HG03175 (cell line): ENCODE results near the gene USP6NL.
"Not testable (repeated sequence)": the region's sequence is repeated elsewhere in the genome, so short reads cannot be mapped to it uniquely, and the experiment has no call there.

Experiments
- ATAC-seq: cut with Tn5 transposase; IDR thresholded peaks from one replicate; pipeline ENCODE4 v1.9.1; 2021; ENCODE audit warnings: mild to moderate bottlenecking, moderate library complexity; ENCODE audit not compliant: unreplicated experiment

USP6NL gene

DNA sequence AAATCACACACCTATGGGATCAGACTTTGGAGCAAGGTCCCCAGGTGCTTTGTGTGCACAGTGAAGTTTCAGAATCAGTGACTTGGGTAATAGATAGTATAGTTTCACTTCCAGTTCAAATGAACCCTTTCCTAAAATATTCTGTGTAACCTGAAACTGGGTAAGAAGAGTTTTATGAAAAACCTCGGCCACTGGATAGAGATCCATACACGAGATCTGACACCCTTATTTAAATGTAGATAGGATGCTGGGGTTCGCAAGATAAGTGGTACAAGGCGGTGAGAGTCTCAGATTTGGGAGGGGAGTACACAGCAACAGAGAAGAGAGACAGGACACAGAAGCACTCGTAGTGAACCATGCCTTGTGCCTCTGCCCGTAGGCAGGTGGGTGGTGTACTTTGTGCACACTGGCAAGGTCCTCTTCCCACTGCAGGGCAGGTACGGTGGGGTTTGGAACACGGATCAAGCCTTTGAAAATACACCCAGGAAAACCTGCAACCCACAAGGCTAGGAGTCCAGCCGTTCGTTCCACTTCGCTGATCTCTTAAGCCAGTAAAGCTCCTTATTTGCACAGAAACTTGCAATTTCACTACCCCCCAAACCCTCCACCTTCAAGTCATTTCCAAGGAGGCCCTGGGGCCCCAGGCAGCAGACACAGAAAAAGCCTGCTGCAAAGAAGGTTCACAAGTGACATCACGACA is 162.8 kb downstream of the USP6NL start:
- ATAC-seq: peak; percentile 88

DNA sequence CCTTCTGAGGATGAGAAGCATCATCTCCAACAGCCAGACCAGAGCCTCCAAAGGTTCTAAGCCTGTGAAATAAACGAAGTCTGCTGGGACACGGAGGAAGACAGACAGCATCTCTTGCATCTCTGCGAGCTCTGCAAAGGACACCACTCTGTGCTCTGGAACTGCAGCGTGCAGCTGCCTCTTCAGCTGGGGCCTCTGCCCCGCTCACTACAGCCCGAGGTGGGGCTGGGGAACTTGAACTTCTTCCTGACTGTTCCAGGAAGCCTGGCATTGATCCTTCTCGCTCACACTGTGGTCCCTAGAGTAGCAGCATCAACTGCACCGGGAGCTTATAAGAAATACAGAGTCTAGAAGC is 163.3 kb downstream of the USP6NL start:
- peak; percentile 64 for ATAC-seq

DNA sequence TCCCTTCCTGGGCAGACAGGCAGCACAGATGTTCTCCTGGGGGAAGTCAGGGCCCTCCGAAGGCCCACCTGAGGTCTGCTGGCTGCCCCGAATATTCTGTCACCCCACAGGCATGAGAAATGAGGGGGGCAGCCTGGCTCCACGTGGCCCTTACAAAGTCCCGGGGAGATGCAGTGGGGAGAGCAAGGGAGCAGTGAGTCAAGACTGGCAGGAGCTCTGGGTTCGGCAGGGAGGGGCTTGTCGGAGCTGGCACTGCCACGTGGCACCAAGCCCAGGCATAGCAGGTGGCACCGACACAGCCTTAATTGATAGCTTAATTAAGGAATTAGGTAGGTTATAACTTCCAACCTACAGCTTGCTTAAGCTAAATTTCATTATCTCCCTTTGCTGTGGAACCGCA is 163.9 kb downstream of the USP6NL start:
- no peak for ATAC-seq

DNA sequence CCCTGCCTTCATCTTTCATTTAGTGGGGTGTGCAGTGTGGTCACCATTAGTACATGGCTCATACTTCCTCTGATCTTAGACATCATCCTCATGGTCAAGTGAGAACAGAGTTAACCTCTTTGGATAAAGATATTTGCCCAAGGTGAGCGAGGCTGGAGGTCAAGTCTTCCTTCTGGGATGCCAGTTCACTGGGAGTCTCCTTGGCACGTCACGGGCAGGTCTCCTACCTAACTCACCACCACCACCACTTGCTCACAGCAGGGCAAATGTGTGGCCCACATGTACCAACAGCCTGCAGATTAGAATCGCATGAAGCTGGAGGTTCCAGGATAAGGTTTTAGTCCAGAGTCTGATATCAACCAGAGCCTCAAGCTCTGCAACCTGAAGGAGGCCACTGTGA is 164.6 kb downstream of the USP6NL start:
- no peak for ATAC-seq

DNA sequence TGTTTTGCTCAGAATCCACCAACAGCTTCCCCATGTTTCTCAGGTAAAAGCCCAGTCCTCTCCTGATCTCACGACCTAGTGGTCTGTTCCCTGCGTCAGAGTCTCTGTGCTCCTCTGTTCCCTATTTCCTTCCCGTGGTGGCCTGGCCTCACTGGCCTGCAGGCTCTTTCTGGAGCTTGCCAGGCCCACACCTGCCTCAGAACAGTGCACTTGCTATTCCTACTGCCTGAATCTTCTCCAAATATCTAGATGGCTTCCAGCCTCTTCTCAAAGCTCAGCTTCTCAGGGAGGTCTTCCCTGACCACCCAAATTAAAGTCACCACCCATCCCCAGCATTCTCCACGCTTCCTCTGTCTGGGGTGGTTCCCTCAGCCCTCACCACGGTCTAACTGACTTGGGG is 165.3 kb downstream of the USP6NL start:
- ATAC-seq: no peak

DNA sequence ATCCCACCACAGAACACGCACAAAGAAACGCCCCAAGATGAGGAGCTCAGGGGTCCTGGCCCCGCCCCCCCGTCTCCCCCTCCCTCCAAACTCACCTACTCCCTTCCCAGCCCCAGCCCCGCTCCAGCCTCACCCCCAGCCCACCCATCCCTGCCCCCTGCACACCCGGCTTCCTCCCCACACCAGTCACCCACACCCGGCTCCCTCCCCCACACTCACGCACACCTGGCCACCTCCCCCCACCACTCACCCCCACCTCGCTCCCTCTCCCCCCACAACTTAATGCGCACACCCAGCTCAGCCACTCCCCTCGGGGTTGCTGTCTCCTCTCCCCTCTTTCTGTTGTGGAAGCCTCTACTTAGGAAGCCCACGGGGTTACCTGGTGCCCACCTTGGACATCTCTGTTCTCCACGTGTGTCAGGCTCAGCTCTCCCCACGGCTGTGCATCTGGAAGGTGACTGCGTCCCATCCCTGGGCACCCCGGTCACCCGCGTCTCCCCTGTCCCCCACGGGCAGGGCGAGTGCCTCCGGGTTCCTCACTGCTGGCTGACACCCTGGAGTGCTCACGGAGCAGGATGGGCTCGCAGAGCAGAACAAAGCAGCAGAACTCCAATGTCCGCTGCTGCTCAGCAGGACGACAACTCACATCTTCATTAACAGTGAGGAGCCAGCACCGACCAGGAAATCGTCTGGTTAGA is 166.8 kb downstream of the USP6NL start:
- no peak for ATAC-seq

DNA sequence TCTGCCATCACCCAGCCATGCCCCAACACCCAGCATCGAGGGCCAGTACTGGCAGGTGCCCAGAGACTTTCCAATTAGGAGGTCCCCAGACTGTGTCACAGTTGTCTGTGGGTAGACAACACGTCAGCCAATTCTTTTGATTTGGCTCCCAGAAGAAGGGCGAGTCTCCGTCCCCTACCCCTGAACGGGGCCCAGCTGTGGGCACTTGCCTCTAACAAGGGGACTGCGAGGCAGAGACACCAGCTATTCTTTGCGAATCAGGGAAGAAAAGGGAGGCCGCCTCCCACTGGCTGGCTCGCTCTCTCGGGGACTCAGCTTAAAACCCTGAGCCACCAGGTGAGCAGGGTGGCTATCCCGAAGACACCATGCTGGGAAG is 167.3 kb downstream of the USP6NL start:
- no peak for ATAC-seq

DNA sequence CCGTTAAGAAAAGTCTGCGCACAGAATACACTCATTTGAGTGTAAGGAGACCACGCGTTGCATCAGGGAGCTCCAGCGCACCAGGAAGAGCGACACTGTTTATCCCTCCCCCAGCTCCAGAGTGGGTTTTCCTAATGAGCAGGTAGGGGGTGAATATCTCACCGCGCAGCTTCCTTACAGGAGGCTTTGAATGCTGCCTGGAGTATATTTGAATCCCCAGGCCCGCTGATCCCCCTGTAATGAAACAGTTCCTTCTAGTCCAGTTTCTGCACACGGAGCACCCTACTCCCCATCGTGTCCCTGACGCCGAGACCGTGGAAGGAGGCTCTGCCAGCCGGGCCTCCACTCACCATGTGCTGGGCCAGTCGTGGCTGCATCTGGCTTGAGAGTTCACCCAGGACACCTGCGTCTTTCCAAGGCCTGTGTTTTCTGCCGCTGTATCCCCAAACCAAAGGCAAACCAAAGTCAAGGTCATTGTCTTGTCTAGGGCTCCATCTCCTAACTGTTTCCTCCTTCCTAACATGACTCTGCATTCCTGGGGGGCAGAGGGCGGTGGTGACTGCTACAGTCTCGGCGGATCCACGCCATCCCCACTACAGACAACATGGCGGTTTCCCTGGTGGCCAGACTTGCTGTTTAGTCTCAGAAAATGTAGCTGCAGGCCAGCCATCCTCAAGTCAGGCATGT is 167.8 kb downstream of the USP6NL start:
- ATAC-seq: no peak

DNA sequence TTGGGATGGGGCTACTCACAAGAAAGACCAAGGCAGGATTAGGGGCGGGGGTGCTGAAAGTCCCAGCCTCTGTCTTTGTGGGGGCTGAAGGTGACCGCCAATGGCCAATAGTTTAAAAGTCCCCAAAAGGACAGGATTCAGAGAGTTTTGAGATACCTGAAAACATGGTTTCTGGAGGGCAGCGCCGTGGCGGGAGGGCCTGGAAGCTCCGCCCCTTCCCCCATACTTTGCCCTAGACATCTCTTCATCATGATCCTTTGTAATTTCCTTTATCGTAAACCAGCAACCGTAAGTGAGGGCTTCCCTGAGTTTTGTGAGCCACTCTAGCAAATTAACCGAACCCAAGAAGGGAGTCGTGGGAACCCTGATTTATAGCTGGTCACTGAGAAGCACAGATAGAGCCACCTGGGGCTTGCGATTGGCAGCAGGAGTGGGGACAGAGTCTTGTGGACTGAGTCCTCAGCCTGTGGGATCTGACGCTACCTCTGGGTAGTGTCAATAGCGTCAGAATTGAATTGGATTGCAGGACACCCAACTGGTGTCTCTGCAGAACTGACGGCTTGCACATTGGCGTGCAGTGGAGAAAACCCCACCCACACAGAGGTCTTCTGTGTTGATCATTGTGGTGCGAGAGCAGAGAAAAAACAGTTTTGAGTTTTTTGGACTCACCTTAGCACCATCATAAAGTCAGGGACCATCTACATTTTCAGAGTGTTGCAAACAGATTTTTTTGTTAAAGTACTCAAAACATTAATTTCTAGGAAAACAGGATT is 169.3 kb downstream of the USP6NL start:
- ATAC-seq: no peak

DNA sequence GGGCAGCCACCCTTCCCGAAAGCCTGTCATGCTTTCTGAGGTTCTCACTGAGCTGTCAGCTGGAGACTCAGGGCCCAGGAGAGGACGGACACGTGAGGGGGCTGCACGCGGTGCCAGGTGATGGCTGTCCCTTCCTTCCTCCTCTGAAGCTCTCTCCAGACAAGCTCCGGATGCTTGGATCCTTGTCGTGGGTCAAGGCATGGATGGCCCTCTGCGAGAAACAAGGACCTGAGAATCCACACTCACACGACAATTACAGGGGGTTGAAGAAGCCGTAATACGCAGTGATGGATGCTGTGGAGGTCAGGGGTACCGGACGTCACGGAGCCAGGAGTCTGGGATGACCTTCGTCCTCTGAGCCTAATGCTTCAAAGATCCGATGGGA is 170.3 kb downstream of the USP6NL start:
- ATAC-seq: no peak

DNA sequence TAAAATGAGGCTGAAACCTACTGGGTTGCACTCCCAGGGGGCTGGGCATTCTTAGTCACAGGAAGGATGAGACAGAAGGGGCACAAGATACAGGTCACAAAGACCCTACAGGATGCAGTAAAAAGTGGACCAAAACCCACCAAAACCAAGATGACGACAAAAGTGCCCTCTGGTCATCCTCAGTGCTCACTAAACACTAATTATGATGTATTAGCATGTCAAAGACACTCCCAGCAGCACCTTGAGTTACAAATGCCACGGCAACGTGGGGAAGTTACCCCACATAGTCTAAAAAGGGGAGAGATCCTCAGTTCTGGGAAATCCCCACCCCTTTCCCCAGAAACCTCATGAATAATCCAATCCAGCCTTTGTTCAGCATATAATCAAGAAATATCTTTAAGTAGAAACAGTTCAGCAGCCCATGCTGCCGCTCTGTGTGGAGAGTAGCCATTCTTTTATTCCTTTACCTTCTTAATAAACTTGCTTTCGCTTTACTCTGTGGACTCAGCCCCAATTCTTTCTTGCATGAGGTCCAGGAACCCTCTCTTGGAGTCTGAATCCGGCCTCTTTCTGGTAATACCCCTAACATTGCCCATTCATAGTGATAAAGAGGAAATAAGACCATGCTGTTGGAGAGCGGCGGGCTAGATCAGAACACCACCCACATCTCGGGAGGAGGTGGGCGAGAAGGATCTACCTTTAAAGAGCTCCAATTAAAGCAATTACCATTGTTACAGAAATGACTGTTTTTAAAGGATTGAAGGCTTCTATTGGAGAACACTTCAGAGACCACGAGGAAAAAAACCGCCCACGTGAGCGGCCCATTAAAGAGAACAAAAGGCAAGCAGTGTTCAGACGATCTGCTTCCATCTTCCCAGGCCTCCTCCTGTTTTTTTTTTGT is 170.9 kb downstream of the USP6NL start:
- no peak for ATAC-seq

DNA sequence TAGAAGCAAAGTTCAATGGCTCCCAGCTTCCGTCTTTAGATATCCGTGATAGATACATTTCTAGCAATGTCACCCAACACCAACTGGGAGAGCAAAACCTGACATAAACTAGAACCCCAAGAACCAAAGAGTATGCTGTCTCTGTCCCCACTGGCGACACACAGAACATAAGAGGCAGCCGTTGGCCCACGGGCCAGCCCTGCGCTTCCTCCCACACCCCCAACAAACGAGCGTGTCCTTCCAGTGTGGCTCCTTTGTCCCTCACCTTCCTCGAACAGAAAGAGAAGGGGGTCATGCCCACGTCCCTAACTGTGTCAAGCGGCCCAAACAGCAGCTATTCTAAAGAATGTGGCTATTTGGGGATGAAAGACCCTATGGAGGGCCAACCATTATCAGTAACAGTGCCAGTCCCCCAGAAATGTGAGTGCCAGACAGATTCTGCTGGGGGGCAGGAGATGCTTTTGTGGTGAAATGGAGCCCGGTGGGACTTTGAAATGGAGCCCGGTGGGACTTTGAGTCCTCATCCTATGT is 171.9 kb downstream of the USP6NL start:
- ATAC-seq: no peak

DNA sequence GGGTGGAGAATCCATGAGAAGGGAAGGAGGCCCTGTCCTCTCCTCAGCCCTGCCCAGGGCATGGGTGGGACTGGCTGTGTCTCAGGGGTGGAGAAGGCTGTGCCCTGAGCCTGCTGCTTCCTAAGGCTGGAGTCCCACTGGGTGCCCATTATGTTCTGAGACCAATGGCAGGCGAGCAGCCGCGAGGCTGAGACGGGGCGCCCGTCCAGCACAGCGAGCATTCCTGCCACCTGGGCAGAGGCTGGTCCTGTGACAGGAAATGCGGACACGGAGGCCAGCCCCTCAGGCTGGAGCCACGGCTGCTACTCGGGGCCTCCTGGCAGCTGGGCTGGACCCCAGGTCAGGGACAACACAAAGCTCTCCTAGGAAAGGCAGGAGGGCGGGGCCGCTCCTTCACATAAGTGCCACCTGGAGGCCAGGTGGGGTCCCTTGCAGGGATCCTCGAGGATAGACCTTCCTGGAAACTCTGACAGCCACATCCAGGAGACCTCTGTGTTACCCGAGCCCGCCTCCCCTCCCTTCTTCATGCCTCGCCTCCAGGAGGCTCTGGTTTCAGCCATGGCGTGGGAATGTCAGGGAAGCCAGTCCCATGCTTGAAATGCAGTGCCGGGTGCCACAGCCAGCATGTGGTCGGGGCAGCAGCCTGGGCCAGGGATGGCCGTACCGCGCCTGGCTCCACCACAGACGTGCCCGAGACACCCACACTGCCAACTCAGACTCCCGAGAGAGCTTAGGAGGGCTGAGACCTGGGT is 173.9 kb downstream of the USP6NL start:
- no peak for ATAC-seq

DNA sequence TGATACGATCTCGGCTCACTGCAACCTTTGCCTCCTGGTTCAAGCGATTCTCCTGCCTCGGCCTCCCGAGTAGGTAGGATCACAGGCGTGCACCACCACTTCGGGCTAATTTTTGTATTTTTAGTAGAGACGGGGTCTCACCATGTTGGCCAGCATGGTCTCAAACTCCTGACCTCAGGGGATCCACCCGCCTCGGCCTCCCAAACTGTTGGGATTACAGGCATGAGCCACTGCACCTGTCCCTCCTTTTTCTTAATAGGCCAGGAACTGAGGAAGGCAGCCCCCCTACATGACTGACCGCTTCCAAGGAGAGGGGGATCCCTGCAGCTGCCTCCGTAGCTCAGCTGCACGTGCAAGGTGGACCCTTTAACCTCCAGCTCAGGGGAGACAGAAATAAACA is 175.0 kb downstream of the USP6NL start:
- not testable (repeated sequence) for ATAC-seq

DNA sequence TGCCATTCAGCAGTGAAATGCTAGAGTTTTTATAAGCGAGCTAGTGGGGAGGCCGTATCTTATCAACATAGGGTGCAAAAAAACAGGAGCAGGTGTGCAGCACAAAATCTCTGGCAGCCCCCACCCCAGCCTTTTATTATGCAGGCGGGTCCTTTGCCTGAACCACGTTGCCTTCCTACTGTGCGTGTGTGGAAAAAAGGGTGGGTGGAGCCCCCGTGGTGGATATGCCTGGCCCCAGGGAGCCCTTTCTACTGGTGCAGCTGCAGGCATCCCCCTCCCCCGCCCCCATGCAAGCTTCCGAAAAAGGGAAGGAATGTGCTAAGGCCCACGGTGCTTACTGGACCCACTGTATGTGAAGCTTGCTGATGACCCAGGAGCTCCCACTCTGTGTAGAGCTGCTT is 175.9 kb downstream of the USP6NL start:
- ATAC-seq: no peak

DNA sequence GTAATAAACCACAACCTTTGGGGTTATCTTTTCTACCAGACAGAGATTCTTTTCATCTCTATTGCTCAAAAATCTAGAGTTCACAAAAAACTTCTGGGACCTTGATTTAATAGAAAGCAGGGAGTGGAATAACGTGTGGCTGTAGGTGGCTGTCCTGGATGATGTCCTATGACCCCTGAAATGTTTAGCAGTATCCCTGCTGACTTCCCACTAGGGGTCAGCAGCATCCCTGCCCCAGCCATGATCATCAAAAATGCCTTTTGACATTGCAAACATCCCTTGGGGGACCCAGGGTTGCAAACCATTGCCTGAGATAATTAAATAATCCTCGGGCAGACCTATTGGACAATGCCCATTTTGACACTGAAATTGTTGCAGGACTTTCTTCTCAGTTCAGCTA is 177.1 kb downstream of the USP6NL start:
- ATAC-seq: no peak

DNA sequence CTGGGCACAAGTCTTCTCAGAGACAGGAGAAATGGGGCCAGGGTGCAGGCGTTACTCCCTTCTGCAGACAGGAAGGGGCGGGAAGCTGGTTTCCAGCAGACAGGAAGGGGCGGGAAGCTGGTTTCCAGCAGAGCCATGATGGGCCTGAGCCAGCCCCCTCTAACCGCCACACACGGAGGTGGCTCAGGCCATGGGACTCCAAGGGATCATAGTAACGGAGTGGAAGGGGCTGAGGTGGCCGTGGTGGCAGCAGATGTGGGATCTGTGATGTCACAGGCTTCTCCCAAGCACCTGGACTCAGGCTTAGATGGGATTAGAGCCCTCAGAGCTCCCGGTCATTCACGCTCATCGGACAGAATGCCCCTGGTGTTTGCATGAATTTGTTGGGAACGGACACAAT is 177.8 kb downstream of the USP6NL start:
- ATAC-seq: no peak

DNA sequence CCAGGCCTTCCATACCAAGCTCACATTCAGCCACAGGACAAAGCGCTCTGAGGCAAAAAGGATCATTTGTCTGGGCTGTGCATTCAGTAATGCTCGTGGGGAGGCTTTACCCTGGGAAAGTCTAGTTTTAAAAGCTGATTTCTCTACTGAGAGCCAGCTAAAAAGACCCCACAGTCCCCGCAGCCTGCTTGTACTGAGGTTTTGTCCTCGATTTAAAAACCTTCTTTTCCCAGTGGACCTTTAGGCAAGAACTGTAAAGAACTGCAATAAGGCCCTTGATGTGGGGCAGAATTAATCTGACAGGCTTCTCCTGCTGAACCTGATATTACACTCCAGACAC is 180.3 kb downstream of the USP6NL start:
- ATAC-seq: no peak

DNA sequence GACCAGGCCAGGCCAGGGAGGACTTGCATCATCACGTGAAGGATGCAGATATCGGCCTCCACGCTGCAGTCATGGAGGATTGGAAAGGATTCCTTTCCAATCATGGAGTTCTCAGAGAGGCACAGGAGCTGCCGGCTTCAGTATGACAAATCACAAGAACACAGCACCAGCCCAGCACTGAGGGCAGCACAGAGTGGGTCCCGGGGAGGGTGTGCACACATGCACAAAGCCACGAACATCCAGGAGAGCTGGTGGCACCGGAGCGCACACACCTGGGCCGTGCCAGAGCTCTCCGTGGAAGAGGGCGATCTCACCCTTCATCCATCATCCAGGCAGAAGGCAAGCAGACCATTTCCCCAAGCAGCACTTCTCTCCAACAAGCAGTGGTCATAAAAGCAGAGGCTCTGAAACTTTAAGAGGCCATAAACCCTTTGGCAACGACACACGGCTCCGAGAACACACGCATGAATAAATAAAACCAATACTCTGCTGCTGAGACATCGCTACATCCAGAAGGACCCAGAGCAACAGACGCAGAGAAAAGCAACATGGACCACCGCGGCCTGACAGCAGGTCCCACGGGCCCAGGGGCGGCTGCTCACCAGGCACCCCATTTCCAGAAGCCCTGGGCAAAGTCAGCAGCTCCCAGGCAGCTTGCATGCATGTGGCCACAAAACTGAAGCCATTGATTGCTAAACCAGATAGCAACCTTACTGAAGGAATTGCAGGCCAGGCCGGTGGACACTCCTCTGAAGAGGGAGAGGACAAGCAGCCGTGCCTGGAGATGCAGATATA is 180.8 kb downstream of the USP6NL start:
- ATAC-seq: no peak
